ENCODE data around the gene GJC1.
"Not testable (repeated sequence)": the region's sequence is repeated elsewhere in the genome, so short reads cannot be mapped to it uniquely, and the experiment has no call there.

DNA sequence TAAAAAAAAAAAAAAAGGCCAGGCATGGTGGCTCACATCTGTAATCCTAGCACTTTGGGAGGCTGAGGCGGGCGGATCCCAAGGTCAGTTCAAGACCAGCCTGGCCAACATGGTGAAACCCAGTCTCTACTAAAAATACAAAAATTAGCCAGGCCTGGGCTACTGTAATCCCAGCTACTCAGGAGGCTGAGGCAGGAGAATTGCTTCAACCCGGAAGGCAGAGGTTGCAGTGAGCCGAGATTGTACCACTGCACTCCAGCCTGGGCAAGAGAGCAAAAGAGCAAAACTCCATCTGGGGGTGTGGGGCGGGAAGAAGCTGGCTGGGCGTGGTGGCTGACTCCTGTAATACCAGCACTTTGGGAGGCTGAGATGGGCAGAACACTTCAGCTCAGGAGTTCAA is 11.6 kb downstream of the GJC1 start:
- TF ChIP-seq, protein P1, sequence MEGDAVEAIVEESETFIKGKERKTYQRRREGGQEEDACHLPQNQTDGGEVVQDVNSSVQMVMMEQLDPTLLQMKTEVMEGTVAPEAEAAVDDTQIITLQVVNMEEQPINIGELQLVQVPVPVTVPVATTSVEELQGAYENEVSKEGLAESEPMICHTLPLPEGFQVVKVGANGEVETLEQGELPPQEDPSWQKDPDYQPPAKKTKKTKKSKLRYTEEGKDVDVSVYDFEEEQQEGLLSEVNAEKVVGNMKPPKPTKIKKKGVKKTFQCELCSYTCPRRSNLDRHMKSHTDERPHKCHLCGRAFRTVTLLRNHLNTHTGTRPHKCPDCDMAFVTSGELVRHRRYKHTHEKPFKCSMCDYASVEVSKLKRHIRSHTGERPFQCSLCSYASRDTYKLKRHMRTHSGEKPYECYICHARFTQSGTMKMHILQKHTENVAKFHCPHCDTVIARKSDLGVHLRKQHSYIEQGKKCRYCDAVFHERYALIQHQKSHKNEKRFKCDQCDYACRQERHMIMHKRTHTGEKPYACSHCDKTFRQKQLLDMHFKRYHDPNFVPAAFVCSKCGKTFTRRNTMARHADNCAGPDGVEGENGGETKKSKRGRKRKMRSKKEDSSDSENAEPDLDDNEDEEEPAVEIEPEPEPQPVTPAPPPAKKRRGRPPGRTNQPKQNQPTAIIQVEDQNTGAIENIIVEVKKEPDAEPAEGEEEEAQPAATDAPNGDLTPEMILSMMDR (IDR thresholded peaks at IDR 0.05): not testable (repeated sequence)
- TF ChIP-seq POLR2A (IDR thresholded peaks at IDR 0.05): not testable (repeated sequence)

Data from testis (tissue), 2 donors.